WERI-Rb-1 (cell line): ENCODE results near the gene NOD1.
A peak's percentile ranks its signal among the peaks of the same experiment; 100 is the strongest.
"Not testable (repeated sequence)": the region's sequence is repeated elsewhere in the genome, so short reads cannot be mapped to it uniquely, and the experiment has no call there.

Source experiments
- DNase-seq: peaks from one replicate; pipeline ENCODE4 v3.0.0-alpha.2; 2020
- H3K27ac ChIP-seq: fragments of 250-450 bp; sonication (Bioruptor Pico); 2 replicates; pipeline ENCODE4 v1.5.1; 2020; ENCODE audit warnings: mild to moderate bottlenecking, moderate library complexity
- H3K27me3 ChIP-seq: fragments of 250-450 bp; sonication (Bioruptor Pico); 2 replicates; pipeline ENCODE4 v1.5.1; 2021; ENCODE audit warnings: mild to moderate bottlenecking, low read depth, moderate library complexity; ENCODE audit not compliant: insufficient read depth, severe bottlenecking
- H3K36me3 ChIP-seq: fragments of 250-450 bp; sonication (Bioruptor Pico); 2 replicates; pipeline ENCODE4 v1.5.1; 2020; ENCODE audit warnings: mild to moderate bottlenecking, moderate library complexity
- H3K4me3 ChIP-seq: 2 replicates; pipeline ENCODE4 v1.5.1; 2011; ENCODE audit warnings: low read depth, mild to moderate bottlenecking, control low read depth, low read length
- H3K9me3 ChIP-seq: fragments of 250-450 bp; sonication (Bioruptor Pico); 2 replicates; pipeline ENCODE4 v1.5.1; 2021; ENCODE audit warnings: mild to moderate bottlenecking, moderate library complexity; ENCODE audit not compliant: severe bottlenecking
- CTCF ChIP-seq: IDR thresholded peaks from 2 replicates; pipeline ENCODE4 v1.5.1; 2011; ENCODE audit warnings: low read depth, mild to moderate bottlenecking, control low read depth, inconsistent platforms, low read length

Gene NOD1

GRCh38 chr7:30493228-30493627 lies 14.6 kb upstream of the NOD1 start:
- H3K9me3 ChIP-seq: no peaks in the 10 kb centered on the region
- no peak overlapping the region for H3K27ac ChIP-seq
- peaks cover 13% of the 10 kb centered on the region for H3K36me3 ChIP-seq
- DNase-seq: no peak
- H3K27me3 ChIP-seq: no peaks in the 10 kb centered on the region
- no peak for TF ChIP-seq CTCF
- no peak overlapping the region for H3K4me3 ChIP-seq

- no peaks in the 10 kb centered on the region for H3K9me3 ChIP-seq
- no peak for DNase-seq
- H3K36me3 ChIP-seq: peaks cover 2% of the 10 kb centered on the region
- H3K4me3 ChIP-seq: no peak overlapping the region
- H3K27me3 ChIP-seq: no peaks in the 10 kb centered on the region
- TF ChIP-seq CTCF: no peak
- no peak overlapping the region for H3K27ac ChIP-seq
Observed at GRCh38 chr7:30491417-30491816, 12.8 kb upstream of the NOD1 start.

GRCh38 chr7:30487371-30487770 lies 8.8 kb upstream of the NOD1 start:
- peaks cover 2% of the 10 kb centered on the region for H3K9me3 ChIP-seq

GRCh38 chr7:30485667-30486066 lies 7.1 kb upstream of the NOD1 start:
- no peaks in the 10 kb centered on the region for H3K36me3 ChIP-seq
- no peak for TF ChIP-seq CTCF
- H3K9me3 ChIP-seq: peaks cover 2% of the 10 kb centered on the region
- no peak overlapping the region for H3K27ac ChIP-seq
- DNase-seq: no peak
- no peak overlapping the region for H3K4me3 ChIP-seq
- no peaks in the 10 kb centered on the region for H3K27me3 ChIP-seq

More at GRCh38 chr7:30487371-30487770, 8.8 kb upstream of the NOD1 start:
- Histone ChIP-seq H3K36me3 (no peaks in the 10 kb centered on the region), H3K27me3 (no peaks in the 10 kb centered on the region), H3K27ac (no peak overlapping the region), H3K4me3 (no peak overlapping the region)
- DNase-seq: no peak
- TF ChIP-seq CTCF: no peak

GRCh38 chr7:30481416-30481815 lies 2.8 kb upstream of the NOD1 start:
- H3K4me3 ChIP-seq, H3K27ac ChIP-seq, DNase-seq, H3K36me3 ChIP-seq, H3K9me3 ChIP-seq, H3K27me3 ChIP-seq: not testable (repeated sequence)

GRCh38 chr7:30479202-30480120 lies 877 bp upstream of the NOD1 start:
- no peak for DNase-seq

More at GRCh38 chr7:30479202-30480120, 877 bp upstream of the NOD1 start:
- Histone ChIP-seq H3K27me3 (no peaks in the 10 kb centered on the region), H3K27ac (no peak overlapping the region), H3K36me3 (no peaks in the 10 kb centered on the region), H3K9me3 (peaks cover under 1% of the 10 kb centered on the region), H3K4me3 (peak overlapping the region; percentile 87; the same call in 1 of the 2 replicates)
- no peak for TF ChIP-seq CTCF
